NOMO-1 (cell line): Measurements from ENCODE around the gene STK36.

ENCODE experiments used
- DNase-seq, 2 experiments: peaks; one replicate each; lab custom pipeline; 2025; ENCODE audit not compliant: unreplicated experiment in 2 of 2; lab: John Stamatoyannopoulos, UW

STK36 gene, protein sequence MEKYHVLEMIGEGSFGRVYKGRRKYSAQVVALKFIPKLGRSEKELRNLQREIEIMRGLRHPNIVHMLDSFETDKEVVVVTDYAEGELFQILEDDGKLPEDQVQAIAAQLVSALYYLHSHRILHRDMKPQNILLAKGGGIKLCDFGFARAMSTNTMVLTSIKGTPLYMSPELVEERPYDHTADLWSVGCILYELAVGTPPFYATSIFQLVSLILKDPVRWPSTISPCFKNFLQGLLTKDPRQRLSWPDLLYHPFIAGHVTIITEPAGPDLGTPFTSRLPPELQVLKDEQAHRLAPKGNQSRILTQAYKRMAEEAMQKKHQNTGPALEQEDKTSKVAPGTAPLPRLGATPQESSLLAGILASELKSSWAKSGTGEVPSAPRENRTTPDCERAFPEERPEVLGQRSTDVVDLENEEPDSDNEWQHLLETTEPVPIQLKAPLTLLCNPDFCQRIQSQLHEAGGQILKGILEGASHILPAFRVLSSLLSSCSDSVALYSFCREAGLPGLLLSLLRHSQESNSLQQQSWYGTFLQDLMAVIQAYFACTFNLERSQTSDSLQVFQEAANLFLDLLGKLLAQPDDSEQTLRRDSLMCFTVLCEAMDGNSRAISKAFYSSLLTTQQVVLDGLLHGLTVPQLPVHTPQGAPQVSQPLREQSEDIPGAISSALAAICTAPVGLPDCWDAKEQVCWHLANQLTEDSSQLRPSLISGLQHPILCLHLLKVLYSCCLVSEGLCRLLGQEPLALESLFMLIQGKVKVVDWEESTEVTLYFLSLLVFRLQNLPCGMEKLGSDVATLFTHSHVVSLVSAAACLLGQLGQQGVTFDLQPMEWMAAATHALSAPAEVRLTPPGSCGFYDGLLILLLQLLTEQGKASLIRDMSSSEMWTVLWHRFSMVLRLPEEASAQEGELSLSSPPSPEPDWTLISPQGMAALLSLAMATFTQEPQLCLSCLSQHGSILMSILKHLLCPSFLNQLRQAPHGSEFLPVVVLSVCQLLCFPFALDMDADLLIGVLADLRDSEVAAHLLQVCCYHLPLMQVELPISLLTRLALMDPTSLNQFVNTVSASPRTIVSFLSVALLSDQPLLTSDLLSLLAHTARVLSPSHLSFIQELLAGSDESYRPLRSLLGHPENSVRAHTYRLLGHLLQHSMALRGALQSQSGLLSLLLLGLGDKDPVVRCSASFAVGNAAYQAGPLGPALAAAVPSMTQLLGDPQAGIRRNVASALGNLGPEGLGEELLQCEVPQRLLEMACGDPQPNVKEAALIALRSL (N-terminal part only)

DNA sequence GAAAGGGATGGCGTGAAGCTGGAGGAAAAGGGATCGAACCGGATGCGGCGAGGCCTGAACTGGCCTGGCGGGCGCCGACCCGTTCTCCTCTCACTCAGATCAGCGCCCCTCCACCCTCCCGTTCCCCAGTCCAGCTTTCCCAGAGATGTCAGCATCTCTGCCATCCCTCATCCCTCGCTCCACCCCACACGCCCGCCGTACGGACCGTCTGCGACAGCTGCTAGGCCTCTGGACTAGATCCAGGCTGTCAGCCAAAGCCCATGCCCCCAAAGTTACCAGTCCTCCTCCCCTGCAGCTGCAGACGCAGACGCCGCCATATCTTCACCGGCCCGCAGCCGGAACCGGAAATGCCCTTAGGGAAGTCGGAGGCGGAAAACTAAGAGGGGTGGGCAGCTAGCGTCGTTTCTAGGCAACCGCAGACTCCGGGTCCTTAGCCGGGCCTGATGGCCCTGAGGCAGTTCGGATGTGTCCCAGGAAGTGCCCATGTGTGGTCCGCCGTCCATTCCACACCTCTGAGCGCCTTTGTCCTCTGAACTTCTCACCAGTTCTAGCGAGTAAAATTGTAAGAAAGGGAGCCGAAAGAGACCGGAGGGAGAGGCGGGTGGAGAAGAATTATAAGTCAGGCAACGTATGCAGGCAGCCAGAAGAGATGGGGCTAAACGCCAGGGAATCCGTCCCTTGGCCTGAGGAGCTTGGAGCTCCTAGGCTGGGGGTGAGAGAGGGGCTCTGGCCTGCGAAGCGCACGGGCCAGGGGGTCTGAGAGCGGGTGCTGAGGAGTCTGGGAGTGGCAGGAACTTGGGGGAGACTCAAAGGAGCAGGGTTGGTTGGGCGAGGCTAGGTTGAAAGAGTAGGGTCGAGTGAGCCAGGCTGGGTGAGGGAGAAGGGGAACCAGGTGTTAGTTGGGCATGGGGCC, at the start of gene STK36, which contains the start of gene RNF25:
Gene STK36, plus strand, starts transcription at position 433 of the 913 bp plus-strand sequence. CDS start 744 bp downstream, outside the sequence.
Gene RNF25, minus strand, starts transcription at position 349 of the 913 bp plus-strand sequence. Its CDS starts 32 bp downstream, at position 317.
- DNase-seq = peak; percentile 86 to 87

DNA sequence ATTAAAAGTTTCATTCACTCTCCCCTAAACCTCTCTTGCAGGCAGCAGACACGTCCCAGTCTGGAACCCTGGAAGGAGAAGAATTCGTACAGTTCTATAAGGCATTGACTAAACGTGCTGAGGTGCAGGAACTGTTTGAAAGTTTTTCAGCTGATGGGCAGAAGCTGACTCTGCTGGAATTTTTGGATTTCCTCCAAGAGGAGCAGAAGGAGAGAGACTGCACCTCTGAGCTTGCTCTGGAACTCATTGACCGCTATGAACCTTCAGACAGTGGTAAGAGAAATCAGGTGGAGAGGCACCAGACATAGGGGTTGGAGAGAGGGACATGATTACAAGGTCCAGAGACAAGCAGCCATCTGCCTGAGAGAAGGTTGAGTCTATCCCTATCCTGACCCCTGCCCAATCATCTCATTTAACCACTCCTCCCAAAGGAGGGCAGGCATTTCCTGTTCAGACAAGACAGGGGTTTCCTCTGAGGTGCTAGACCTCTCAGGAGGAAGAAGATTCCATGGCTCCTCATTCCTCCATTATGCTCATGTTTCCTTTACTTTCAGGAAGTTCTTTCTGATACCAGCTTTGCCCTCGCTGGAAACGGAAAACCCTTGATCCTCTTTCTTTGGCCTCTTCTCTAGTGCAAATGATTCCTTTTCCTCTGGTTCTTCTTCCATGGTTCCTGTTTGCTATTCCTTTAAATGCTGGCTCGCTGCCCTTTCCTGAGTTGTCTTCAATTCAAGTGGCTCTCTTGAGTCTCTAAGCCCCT, 49.1 kb upstream of the STK36 start:
- DNase-seq = no peak

GRCh38 chr2:218623366-218623705, 48.5 kb upstream of the STK36 start:
- no peak for DNase-seq

- no peak for DNase-seq
These were observed 45.5 kb upstream of the STK36 start for GRCh38 chr2:218626369-218626768.

GRCh38 chr2:218627939-218628338, 43.9 kb upstream of the STK36 start:
- no peak for DNase-seq

DNA sequence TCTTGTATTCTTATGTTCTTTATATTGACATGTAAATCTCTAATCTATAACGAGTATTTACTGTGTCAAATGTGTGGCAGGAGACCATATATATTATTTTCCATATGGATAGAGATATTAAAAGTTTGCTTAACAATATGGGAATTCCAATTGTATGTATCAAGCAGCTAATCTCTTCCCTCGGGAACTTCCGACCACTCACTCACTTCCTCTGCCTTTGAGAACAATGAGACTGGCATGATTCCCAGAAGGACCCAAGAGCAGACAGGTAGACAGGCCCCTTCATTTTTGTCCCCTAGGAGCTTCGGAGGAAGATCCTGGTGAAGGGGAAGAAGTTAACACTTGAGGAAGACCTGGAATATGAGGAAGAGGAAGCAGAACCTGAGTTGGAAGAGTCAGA, 40.0 kb upstream of the STK36 start:
- no peak for DNase-seq

- DNase-seq = no peak
These were observed 36.2 kb upstream of the STK36 start for GRCh38 chr2:218635719-218636118.

GRCh38 chr2:218638372-218638771, 33.5 kb upstream of the STK36 start:
- no peak for DNase-seq

GRCh38 chr2:218642121-218642656, 29.7 kb upstream of the STK36 start:
- DNase-seq = no peak

DNA sequence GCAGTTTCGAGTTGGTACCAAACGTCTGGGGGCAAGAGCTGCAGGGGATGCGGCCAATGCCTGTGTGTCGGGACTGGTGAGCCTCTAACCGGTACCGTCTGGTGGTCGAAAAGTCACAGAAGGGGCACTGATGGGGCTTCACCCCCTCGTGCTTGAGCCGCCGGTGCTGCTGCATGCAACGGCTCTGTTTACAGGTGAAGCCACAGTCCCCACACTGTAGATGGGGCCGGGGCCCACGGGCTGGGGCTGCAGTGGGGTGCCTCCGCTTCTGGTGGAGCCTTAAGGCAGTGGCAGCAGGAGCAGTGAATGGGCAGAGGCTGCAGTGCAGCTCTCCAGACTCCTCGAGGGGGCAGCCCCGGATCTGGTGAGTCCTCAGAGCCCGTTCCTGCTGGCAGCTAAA, 29.1 kb upstream of the STK36 start:
- no peak for DNase-seq

GRCh38 chr2:218643751-218644310, 28.1 kb upstream of the STK36 start:
- no peak for DNase-seq

- no peak for DNase-seq
These were observed 27.2 kb upstream of the STK36 start for GRCh38 chr2:218644721-218645120.

DNA sequence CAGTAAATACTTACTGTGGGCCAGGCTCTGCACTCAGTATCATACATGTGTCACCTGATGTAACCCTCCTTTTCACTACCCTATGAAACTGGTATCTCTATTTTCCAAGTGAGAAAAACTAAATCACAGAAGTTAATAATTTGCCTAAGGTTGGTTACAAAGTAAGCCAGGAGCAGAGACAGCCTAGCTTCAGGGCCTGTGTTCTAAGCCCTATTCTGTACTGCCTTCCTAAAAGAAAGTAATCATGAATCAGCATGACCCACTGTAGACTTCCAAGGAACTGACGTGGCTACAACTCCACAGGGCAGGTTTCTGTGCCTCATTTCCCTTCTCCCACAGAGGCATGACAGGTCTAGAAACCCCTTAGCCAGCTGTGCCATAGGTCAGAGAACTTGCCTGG, 26.8 kb upstream of the STK36 start:
- no peak for DNase-seq

GRCh38 chr2:218648088-218648786, 23.6 kb upstream of the STK36 start:
- DNase-seq = peak; percentile 20 to 21

DNA sequence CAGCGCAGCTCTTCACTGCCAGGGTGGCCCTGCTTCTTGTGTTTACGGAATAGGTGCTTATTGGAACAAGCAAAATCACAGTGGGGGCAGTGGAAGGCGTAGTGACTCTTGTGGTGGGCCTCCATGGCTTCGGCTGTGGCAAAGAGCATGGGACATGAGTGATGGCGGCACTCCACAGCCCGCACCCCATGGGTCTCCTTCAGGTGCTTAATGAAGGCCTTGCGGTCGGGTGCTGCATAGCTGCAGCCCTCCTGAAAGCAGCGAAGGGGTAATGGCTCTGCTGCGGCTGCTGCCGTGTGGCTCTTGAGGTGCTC, 23.1 kb upstream of the STK36 start:
- no peak for DNase-seq

DNA sequence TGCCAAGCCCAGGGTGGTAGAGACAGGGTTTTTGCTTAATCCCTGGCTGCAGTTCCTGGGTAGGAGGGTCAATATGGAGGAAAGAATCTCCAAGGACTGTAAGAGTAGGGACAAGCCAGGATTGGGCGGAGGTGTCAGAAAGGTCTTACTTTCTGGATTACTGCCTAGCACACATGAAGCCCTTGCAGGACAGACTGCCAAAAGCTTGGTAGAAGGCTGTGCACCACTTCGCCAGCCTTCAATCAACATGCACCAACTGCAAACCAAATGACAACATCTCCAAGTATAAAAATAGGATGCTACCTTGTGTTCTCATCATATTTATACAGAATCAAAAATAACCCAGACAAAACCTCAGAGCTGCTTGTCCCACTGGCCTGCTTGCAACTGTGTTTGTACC, 16.1 kb upstream of the STK36 start:
- no peak for DNase-seq

- peak; percentile 54 to 55 for DNase-seq
These were observed 13.1 kb upstream of the STK36 start for GRCh38 chr2:218658671-218659257.
